OCI-LY1 (cell line): ENCODE results near the gene IPCEF1.
"Not testable (repeated sequence)": the region's sequence is repeated elsewhere in the genome, so short reads cannot be mapped to it uniquely, and the experiment has no call there.

Source experiments
- H2AFZ ChIP-seq: fragments of 200-600 bp; sonication (generic), shearing (Covaris generic); 2 replicates; pipeline ENCODE4 v1.6.0; 2014; ENCODE audit warnings: antibody characterized with exemption, mild to moderate bottlenecking, low read length
- H3F3A ChIP-seq: fragments of 200-600 bp; sonication (generic), shearing (Covaris generic); 2 replicates; pipeline ENCODE4 v1.6.0; 2014; ENCODE audit warnings: mild to moderate bottlenecking, antibody characterized with exemption, low read length, moderate library complexity; ENCODE audit not compliant: insufficient read depth
- H3K27ac ChIP-seq: fragments of 200-600 bp; sonication (generic); 2 replicates; pipeline ENCODE4 v1.5.1; 2014; ENCODE audit warnings: low read length, mixed run types, mild to moderate bottlenecking, low read depth; ENCODE audit not compliant: poor library complexity, severe bottlenecking
- H3K27me3 ChIP-seq: fragments of 200-600 bp; sonication (generic); 2 replicates; pipeline ENCODE4 v1.6.0; 2014; ENCODE audit warnings: antibody characterized with exemption, mild to moderate bottlenecking, low read length, moderate library complexity; ENCODE audit not compliant: insufficient read depth
- H3K36me3 ChIP-seq: fragments of 200-600 bp; sonication (generic); 2 replicates; pipeline ENCODE4 v1.6.1; 2014; ENCODE audit warnings: mild to moderate bottlenecking, antibody characterized with exemption, low read length, moderate library complexity, mixed read lengths; ENCODE audit not compliant: insufficient read depth
- H3K4me1 ChIP-seq: fragments of 200-600 bp; sonication (generic); 2 replicates; pipeline ENCODE4 v1.5.1; 2014; ENCODE audit warnings: mild to moderate bottlenecking, low read length, moderate library complexity; ENCODE audit not compliant: insufficient read depth, severe bottlenecking
- H3K4me2 ChIP-seq: fragments of 200-600 bp; sonication (generic), shearing (Covaris generic); 2 replicates; pipeline ENCODE4 v1.6.1; 2014; ENCODE audit warnings: low read length
- H3K4me3 ChIP-seq: fragments of 200-600 bp; sonication (generic); 2 replicates; pipeline ENCODE4 v1.5.1; 2014; ENCODE audit warnings: low read length, low read depth, mild to moderate bottlenecking, mixed read lengths; ENCODE audit not compliant: poor library complexity, severe bottlenecking
- H3K79me2 ChIP-seq: fragments of 200-600 bp; shearing (Covaris generic); 2 replicates; pipeline ENCODE4 v1.6.1; 2016; ENCODE audit warnings: mixed run types, low read length, mixed read lengths; ENCODE audit not compliant: insufficient read depth
- H3K9ac ChIP-seq: fragments of 200-600 bp; sonication (generic), shearing (Covaris generic); 2 replicates; pipeline ENCODE4 v1.6.1; 2014; ENCODE audit warnings: mild to moderate bottlenecking, low read length, mixed read lengths
- H3K9me2 ChIP-seq: fragments of 200-600 bp; sonication (generic), shearing (Covaris generic); 2 replicates; pipeline ENCODE4 v1.6.1; 2014; ENCODE audit warnings: low read depth, mild to moderate bottlenecking, low read length, mixed read lengths
- H3K9me3 ChIP-seq: fragments of 200-600 bp; shearing (Covaris generic); 2 replicates; pipeline ENCODE4 v1.6.1; 2014; ENCODE audit warnings: low read length, mixed read lengths
- H4K20me1 ChIP-seq: fragments of 200-600 bp; sonication (generic), shearing (Covaris generic); 2 replicates; pipeline ENCODE4 v1.6.0; 2016; ENCODE audit warnings: mild to moderate bottlenecking, low read length; ENCODE audit not compliant: insufficient read depth
- CTCF ChIP-seq: fragments of 200-600 bp; sonication (generic), shearing (Covaris generic); IDR thresholded peaks from 2 replicates; pipeline ENCODE4 v1.5.1; 2017; ENCODE audit warnings: mild to moderate bottlenecking, antibody characterized with exemption, low read length, moderate library complexity, mixed read lengths
- EZH2 ChIP-seq: fragments of 200-600 bp; sonication (generic), shearing (Covaris generic); IDR thresholded peaks from 2 replicates; pipeline ENCODE4 v1.8.0; 2017; ENCODE audit warnings: borderline replicate concordance, mixed run types, mild to moderate bottlenecking, antibody characterized with exemption, low read length, moderate library complexity, mixed read lengths

Gene IPCEF1

GRCh38 chr6:154341871-154342270, 14.7 kb downstream of the IPCEF1 start:
- Histone ChIP-seq H3K36me3 (no peaks in the 10 kb centered on the region), H3K9ac (no peak overlapping the region), H3K9me2 (no peaks in the 10 kb centered on the region), H3K4me2 (no peak overlapping the region), H3K4me3 (no peak overlapping the region), H3K9me3 (no peaks in the 10 kb centered on the region), H2AFZ (no peak overlapping the region), H3K79me2 (no peaks in the 10 kb centered on the region), H3F3A (no peaks in the 10 kb centered on the region), H3K27me3 (no peaks in the 10 kb centered on the region), H3K4me1 (no peaks in the 10 kb centered on the region), H3K27ac (no peak overlapping the region), H4K20me1 (no peaks in the 10 kb centered on the region)
- TF ChIP-seq CTCF = no peak
- no peak for TF ChIP-seq EZH2

GRCh38 chr6:154341336-154341735, 15.3 kb downstream of the IPCEF1 start:
- TF ChIP-seq CTCF (no peak), EZH2 (no peak)
- Histone ChIP-seq H3K27me3 (no peaks in the 10 kb centered on the region), H3K4me2 (no peak overlapping the region), H2AFZ (no peak overlapping the region), H3K4me3 (no peak overlapping the region), H4K20me1 (no peaks in the 10 kb centered on the region), H3F3A (no peaks in the 10 kb centered on the region), H3K9me2 (no peaks in the 10 kb centered on the region), H3K79me2 (no peaks in the 10 kb centered on the region), H3K27ac (no peak overlapping the region), H3K9ac (no peak overlapping the region), H3K9me3 (no peaks in the 10 kb centered on the region), H3K4me1 (no peaks in the 10 kb centered on the region), H3K36me3 (no peaks in the 10 kb centered on the region)

- no peak overlapping the region for H3K4me3 ChIP-seq
- H4K20me1 ChIP-seq = no peaks in the 10 kb centered on the region
- H3K9me3 ChIP-seq = no peaks in the 10 kb centered on the region
- no peaks in the 10 kb centered on the region for H3K9me2 ChIP-seq
- H3K27ac ChIP-seq = no peak overlapping the region
- H2AFZ ChIP-seq = no peak overlapping the region
- H3K79me2 ChIP-seq = no peaks in the 10 kb centered on the region
- no peak overlapping the region for H3K9ac ChIP-seq
- no peaks in the 10 kb centered on the region for H3K27me3 ChIP-seq
- no peak for TF ChIP-seq CTCF
- no peak overlapping the region for H3K4me2 ChIP-seq
- no peaks in the 10 kb centered on the region for H3K36me3 ChIP-seq
- no peaks in the 10 kb centered on the region for H3K4me1 ChIP-seq
- no peaks in the 10 kb centered on the region for H3F3A ChIP-seq
These were observed 19.1 kb downstream of the IPCEF1 start for GRCh38 chr6:154337406-154338005.

- H3K9me2 ChIP-seq, H4K20me1 ChIP-seq, H3K36me3 ChIP-seq, H3K4me1 ChIP-seq, H2AFZ ChIP-seq, H3K27me3 ChIP-seq, H3K79me2 ChIP-seq, H3F3A ChIP-seq, H3K4me2 ChIP-seq, H3K27ac ChIP-seq, H3K4me3 ChIP-seq, H3K9ac ChIP-seq, H3K9me3 ChIP-seq: not testable (repeated sequence)
These were observed 22.5 kb downstream of the IPCEF1 start for GRCh38 chr6:154334147-154334546.
